Ammon's horn (tissue), 1 donor: Measurements from ENCODE around the gene GRB7.
A peak's percentile ranks its signal among the peaks of the same experiment; 100 is the strongest.
"Not testable (repeated sequence)": the region's sequence is repeated elsewhere in the genome, so short reads cannot be mapped to it uniquely, and the experiment has no call there.

Experiments used
- DNase-seq: peaks from one replicate; pipeline ENCODE4 v3.0.0-alpha.2; 2016; ENCODE audit warnings: low spot score

The GRB7 gene

GRCh38 chr17:39709998-39710964, 27.5 kb upstream of the GRB7 start:
- peak; percentile 23 for DNase-seq

GRCh38 chr17:39711071-39711470, 26.7 kb upstream of the GRB7 start:
- DNase-seq: not testable (repeated sequence)

- no peak for DNase-seq
Measured at GRCh38 chr17:39711851-39712250, 25.9 kb upstream of the GRB7 start.

GRCh38 chr17:39714234-39714633, 23.5 kb upstream of the GRB7 start:
- DNase-seq: no peak

GRCh38 chr17:39715375-39716072, 22.2 kb upstream of the GRB7 start:
- DNase-seq: no peak

GRCh38 chr17:39716073-39716818, 21.5 kb upstream of the GRB7 start:
- DNase-seq: no peak

GRCh38 chr17:39716879-39717536, 20.7 kb upstream of the GRB7 start:
- DNase-seq: no peak

- no peak for DNase-seq
Measured at GRCh38 chr17:39717660-39718059, 20.1 kb upstream of the GRB7 start.

GRCh38 chr17:39719563-39720355, 18.0 kb upstream of the GRB7 start:
- DNase-seq: no peak

GRCh38 chr17:39722104-39722503, 15.6 kb upstream of the GRB7 start:
- no peak for DNase-seq

- DNase-seq: no peak
Measured at GRCh38 chr17:39722965-39723848, 14.5 kb upstream of the GRB7 start.

GRCh38 chr17:39724731-39725130, 13.0 kb upstream of the GRB7 start:
- no peak for DNase-seq

- not testable (repeated sequence) for DNase-seq
Measured at GRCh38 chr17:39725923-39726322, 11.8 kb upstream of the GRB7 start.

GRCh38 chr17:39726617-39727016, 11.1 kb upstream of the GRB7 start:
- DNase-seq: no peak

- no peak for DNase-seq
Measured at GRCh38 chr17:39727556-39727955, 10.2 kb upstream of the GRB7 start.

- no peak for DNase-seq
Measured at GRCh38 chr17:39729280-39729851, 8.4 kb upstream of the GRB7 start.

- DNase-seq: peak; percentile 92
Measured at GRCh38 chr17:39730095-39730921, 7.4 kb upstream of the GRB7 start, which contains the start of gene MIEN1. TSS of gene MIEN1 (minus strand) at chr17:39730532. CDS start at chr17:39730495, 37 bp downstream.

GRCh38 chr17:39732586-39732985, 5.2 kb upstream of the GRB7 start:
- no peak for DNase-seq

GRCh38 chr17:39735882-39736281, 1.9 kb upstream of the GRB7 start:
- no peak for DNase-seq
